ENCODE data around the gene CCDC136.

CCDC136 gene

GRCh38 chr7:128777156-128778123 is 14.3 kb upstream of the CCDC136 start:
- no peak for DNase-seq (ENCODE audit: low read depth)

- DNase-seq (ENCODE audit: low read depth) = no peak
These were observed 12.8 kb upstream of the CCDC136 start for GRCh38 chr7:128778946-128779345.

GRCh38 chr7:128781126-128781525 is 10.6 kb upstream of the CCDC136 start:
- DNase-seq (ENCODE audit: low read depth) = no peak

- no peak for DNase-seq (ENCODE audit: low read depth)
These were observed 9.9 kb upstream of the CCDC136 start for GRCh38 chr7:128781851-128782250.

- no peak for DNase-seq (ENCODE audit: low read depth)
These were observed 8.5 kb upstream of the CCDC136 start for GRCh38 chr7:128783143-128783861.

GRCh38 chr7:128785738-128786137 is 6.0 kb upstream of the CCDC136 start:
- no peak for DNase-seq (ENCODE audit: low read depth)

GRCh38 chr7:128788446-128789412 is 3.0 kb upstream of the CCDC136 start:
- no peak for DNase-seq (ENCODE audit: low read depth)

- DNase-seq (ENCODE audit: low read depth) = no peak
These were observed 1.3 kb upstream of the CCDC136 start for GRCh38 chr7:128790315-128791041.

GRCh38 chr7:128791972-128792327 is 182 bp downstream of the CCDC136 start:
- DNase-seq (ENCODE audit: low read depth) = no peak

GRCh38 chr7:128792471-128793180 is 858 bp downstream of the CCDC136 start:
- DNase-seq (ENCODE audit: low read depth) = no peak

- no peak for DNase-seq (ENCODE audit: low read depth)
These were observed 1.4 kb downstream of the CCDC136 start for GRCh38 chr7:128793181-128793547.

- DNase-seq (ENCODE audit: low read depth) = no peak
These were observed 2.3 kb downstream of the CCDC136 start for GRCh38 chr7:128794020-128794419.

GRCh38 chr7:128794436-128794835 is 2.7 kb downstream of the CCDC136 start:
- DNase-seq (ENCODE audit: low read depth) = no peak

GRCh38 chr7:128795129-128795528 is 3.4 kb downstream of the CCDC136 start:
- no peak for DNase-seq (ENCODE audit: low read depth)

- peak; percentile 38 for DNase-seq (ENCODE audit: low read depth)
These were observed 4.6 kb downstream of the CCDC136 start for GRCh38 chr7:128796327-128796726.

- no peak for DNase-seq (ENCODE audit: low read depth)
These were observed 7.7 kb downstream of the CCDC136 start for GRCh38 chr7:128799451-128799850.

- DNase-seq (ENCODE audit: low read depth) = no peak
These were observed 8.8 kb downstream of the CCDC136 start for GRCh38 chr7:128800567-128800966.

GRCh38 chr7:128801003-128801402 is 9.2 kb downstream of the CCDC136 start:
- no peak for DNase-seq (ENCODE audit: low read depth)

GRCh38 chr7:128801667-128802418 is 10.1 kb downstream of the CCDC136 start:
- no peak for DNase-seq (ENCODE audit: low read depth)

- no peak for DNase-seq (ENCODE audit: low read depth)
These were observed 12.7 kb downstream of the CCDC136 start for GRCh38 chr7:128804484-128804883.

Data from HS-5 (cell line).